Endometrial microvascular endothelial cells (primary cell): ENCODE data around the gene GNG4. TPM values are rescaled to one million over a fixed set of nuclear protein-coding genes. Genes with fewer than 3 reads are reported as not detected.

Experiments
- in situ Hi-C: cut with HindIII; loops from 2 replicates; pipeline ENCODE4 v1.10.0; 2017; ENCODE audit warnings: low sequenced_read_pairs, low pct_unique_long_range_greater_than_20kb; ENCODE audit errors: inconsistent ontology term
- total RNA-seq: library from RNA; depleted of rRNA; stranded (reverse); fragments of >200 nt; gene quantifications from one replicate; pipeline ENCODE4 v1.2.3, GENCODE V29; 2015; ENCODE audit errors: inconsistent ontology term

GNG4 gene
- not detected for total RNA-seq

DNA sequence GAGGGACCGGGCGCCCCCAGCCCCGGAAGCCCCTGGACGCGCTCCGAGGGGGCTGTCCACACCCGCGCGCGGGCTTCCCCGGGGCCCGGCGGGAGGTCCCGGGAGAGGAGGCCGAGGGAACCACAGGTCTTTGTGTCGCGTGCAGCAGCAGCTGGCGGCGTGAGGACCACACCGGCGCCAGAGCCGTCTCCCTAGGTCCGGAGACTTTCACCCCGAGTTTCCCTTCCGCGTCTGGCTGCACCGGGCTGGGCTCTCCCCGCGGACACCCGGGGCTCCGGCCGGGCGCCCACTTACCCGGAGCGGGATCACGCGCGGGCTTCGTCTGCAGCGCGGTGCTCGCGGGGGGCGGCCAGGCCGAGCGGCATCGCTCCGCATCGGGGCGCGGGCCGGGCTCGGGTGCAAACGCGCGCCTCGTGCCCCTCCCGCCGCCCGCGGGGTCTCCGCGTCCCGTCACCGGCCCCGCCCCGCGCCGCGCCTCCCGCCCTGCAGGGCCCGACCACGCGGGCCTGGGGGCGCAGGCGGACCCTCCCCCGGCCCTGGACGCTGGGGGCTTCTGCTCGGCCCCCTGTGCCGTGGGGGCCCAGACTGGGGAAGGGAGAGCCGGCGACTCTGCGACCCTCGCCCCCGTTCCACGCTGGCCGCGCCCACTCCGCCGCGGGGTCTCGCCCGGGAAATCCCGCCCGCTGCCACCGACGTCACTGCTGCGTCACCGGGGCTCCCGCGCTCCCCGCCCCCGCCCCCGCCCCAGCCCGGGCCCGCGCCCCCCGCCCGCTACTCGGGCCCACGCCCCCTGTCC lies at the start of gene GNG4:
Gene GNG4, minus strand, starts transcription at position 417 of the 796 bp plus-strand sequence. CDS start 65,946 bp downstream, outside the sequence.
- in situ Hi-C loops: no loop called here

DNA sequence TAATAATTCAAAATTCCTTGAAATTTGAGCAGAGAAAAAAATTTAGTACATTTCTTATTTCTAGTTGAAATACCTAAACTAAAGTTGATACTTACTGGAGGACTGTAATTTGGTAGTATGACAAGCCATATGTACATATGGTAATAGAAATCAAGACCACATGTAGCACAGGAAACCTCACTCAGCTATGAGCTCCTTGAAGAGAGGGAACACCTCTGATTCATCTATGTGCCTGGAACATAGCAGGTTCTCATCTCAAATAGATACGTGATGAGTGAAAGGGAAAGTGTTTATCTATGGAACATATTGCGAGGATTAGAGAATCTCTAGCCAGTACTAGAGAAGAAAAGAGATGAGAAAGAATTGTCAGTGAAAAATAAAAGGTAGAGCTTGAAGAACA lies 47.9 kb upstream of the GNG4 start:
- in situ Hi-C loops: no loop called here

- in situ Hi-C loops: no loop called here
Measured at GRCh38 chr1:235689356-235689755, 39.8 kb upstream of the GNG4 start.

GRCh38 chr1:235688096-235688495 lies 38.5 kb upstream of the GNG4 start:
- in situ Hi-C loops: no loop called here

DNA sequence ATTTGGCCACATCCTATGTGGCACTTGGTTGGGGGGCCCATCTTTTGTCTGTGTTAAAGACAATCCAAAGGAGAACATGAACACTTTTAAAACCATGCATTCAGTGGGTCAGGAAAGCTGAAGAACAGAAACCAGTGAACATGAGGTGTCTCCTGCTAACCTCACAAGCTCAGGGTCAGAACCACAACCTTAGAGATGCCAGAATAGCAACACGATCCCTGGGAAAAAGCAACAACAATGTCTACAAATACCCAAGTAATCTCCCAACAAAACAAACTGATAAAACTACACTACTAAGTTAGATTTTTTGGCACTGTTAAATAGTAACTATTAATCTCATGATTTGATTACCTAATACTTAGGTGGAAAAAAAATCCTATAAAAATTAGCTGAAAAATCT lies 34.1 kb upstream of the GNG4 start:
- in situ Hi-C loops: no loop called here

DNA sequence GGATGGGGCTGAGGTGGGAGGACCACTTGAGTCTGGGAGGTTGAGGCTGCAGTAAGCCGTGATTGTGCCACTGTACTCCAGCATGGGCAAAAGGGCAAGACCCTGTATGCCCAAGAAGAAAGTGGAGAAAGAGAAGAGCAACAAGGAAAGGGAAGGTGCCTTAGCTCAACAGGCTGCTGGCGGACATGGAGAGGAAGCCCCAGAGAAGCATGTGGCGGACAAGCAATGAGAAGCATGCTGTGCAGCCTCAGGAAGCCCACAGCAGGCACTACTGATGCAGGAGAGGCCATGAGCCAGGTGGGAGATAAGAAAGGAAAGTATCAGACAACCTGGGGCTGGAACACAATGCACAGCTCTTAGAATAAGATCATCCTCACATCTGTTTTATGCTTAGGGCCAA lies 32.6 kb upstream of the GNG4 start:
- in situ Hi-C loops: no loop called here

- in situ Hi-C loops: no loop called here
Measured at GRCh38 chr1:235679644-235680043, 30.1 kb upstream of the GNG4 start.

DNA sequence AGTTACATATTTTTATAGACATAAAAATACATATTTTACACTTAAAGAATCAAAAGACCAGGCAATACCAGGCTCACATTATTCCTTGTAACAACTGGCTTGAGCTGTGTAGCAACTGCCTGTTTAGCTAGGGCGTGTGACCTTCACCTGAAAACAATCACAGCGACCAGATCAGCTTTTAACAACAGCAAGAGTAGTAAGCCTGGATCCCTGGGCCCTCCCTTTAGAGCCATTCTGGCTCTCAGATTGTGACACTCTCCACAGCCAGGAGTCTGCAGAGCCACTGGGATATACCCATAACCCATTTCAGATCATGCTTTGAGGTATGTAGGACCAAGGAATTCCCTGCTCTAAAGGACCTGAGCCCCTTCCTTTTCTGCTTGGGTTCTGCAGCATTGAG lies 29.4 kb upstream of the GNG4 start:
- in situ Hi-C loops: no loop called here

DNA sequence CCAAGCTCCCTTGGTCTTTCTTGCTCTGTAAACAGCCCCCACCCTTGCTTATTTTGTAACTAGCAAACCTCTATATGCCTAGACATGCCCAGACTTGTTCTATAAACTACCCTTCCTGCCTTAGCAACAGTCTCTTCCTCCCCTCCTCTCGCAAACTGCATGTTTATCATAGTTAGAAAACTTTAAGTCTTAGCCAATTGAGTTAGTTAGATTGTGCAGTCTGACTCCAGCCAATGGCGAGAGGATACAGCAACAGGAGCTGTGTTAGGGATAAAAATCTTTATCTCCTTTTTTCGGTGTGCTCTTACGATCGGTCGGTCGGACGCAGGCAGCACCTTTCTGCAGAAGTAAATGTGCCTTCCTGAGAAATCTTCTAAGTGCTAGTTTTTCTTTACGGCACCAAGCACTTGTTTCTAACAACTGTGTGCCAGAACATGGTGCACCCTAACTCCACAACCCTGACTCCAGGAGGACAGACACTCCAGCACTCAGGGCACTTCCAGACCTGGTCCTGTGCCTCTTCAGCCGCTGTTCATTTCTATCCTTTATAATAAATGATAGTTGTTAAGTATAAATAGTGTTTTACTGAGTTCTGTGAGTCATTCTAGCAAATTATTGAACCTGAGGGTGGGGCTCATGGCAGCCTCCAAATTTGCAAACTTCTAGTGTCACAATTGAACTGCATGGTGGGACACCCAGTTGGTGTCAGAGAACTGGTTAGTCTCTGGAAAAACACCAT lies 25.7 kb upstream of the GNG4 start:
- in situ Hi-C loops: no loop called here

DNA sequence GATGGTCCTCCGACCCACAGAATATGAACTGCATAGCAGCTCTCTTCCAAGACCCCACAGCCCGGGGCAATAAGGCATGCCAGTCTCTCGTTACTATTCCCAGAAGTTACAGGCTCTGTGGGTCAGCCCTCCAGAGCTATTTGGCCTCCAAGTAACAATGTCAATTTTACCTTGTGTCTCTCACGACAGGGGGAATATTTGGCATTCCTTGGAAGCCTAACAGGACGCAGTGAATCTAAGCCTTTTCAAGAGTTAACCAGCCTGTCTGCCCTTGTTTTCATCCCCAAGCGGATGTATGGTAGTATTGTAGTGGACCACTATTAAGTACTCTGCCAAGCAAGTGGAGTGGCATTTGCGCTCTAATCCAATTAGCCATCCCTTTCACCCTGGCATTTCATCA lies 24.4 kb upstream of the GNG4 start:
- in situ Hi-C loops: no loop called here

DNA sequence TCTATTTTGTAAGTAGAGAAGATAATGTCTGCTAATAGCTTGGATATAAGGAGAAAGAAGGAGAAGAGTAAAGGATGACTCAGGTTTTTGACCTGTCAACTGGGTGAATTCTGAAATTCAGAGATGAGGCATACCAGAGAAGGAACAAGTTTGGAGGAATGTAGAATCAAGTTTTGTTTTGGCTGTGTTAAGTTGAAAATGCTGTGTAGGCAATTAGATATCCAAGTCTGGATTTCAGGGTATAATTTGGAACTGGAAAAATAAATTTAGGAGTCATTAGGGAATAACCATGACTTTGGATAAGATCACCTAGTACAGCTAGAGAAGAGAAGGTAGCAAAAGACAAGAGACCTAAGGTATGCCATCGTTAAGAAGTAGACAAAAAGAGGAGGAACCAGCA lies 22.4 kb upstream of the GNG4 start:
- in situ Hi-C loops: no loop called here

DNA sequence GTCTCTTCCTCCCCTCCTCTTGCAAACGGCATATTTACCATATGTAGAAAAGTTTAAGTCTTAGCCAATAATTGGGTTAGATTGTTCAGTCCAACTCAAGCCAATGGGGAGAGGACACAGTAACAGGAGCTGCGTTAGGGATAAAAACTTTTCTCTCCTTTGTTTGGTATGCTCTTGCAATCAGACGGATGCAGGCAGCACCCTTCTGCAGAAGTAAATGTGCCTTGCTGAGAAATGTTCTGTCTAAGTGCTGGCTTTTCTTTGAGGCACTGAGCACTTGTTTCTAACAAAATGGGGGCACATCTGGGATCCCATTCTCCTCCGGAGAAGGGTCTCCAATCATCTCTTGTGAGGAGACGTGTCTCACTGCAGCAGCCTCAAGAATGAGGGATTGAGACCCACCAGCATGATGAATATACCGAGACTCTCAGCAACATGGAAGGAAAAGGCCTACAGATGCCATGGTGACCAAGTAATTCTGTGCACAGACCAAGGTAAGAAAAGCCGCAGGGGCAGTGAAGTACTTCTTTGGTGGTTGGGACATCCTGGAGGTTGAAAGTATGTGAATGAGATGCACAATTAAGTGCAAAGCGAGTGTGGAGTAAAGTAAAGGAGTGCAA lies 20.7 kb upstream of the GNG4 start:
- in situ Hi-C loops: no loop called here

- in situ Hi-C loops: no loop called here
Measured at GRCh38 chr1:235669277-235669676, 19.7 kb upstream of the GNG4 start.

GRCh38 chr1:235663628-235664027 lies 14.0 kb upstream of the GNG4 start:
- in situ Hi-C loops: no loop called here

- in situ Hi-C loops: no loop called here
Measured at GRCh38 chr1:235661568-235661967, 12.0 kb upstream of the GNG4 start.

GRCh38 chr1:235659186-235659771 lies 9.7 kb upstream of the GNG4 start:
- in situ Hi-C loops: no loop called here

- in situ Hi-C loops: no loop called here
Measured at GRCh38 chr1:235657747-235658526, 8.4 kb upstream of the GNG4 start.

- in situ Hi-C loops: no loop called here
Measured at GRCh38 chr1:235657269-235657668, 7.7 kb upstream of the GNG4 start.

- in situ Hi-C loops: no loop called here
Measured at GRCh38 chr1:235652364-235652763, 2.8 kb upstream of the GNG4 start.
